MM.1S (cell line): ENCODE data around the gene ZNF687.

ENCODE experiments used
- DNase-seq: peaks from one replicate; pipeline ENCODE4 v3.0.0-alpha.2; 2015
- H2AFZ ChIP-seq: fragments of 300-600 bp; sonication (generic); 2 replicates; pipeline ENCODE4 v1.6.0; 2016; ENCODE audit warnings: antibody characterized with exemption, low read length
- H3F3A ChIP-seq: fragments of 300-600 bp; sonication (generic); 2 replicates; pipeline ENCODE4 v1.6.1; 2016; ENCODE audit warnings: mild to moderate bottlenecking, antibody characterized with exemption, low read length, moderate library complexity, mixed read lengths; ENCODE audit not compliant: insufficient read depth
- H3K27ac ChIP-seq: fragments of 300-600 bp; sonication (generic); 2 replicates; pipeline ENCODE4 v1.5.1; 2016; ENCODE audit warnings: mild to moderate bottlenecking, low read length
- H3K27me3 ChIP-seq: fragments of 300-600 bp; sonication (generic); replicated peaks from 2 replicates; pipeline ENCODE4 v1.6.0; 2016; ENCODE audit warnings: low read length; ENCODE audit not compliant: insufficient read depth
- H3K36me3 ChIP-seq: fragments of 300-600 bp; sonication (generic); replicated peaks from 2 replicates; pipeline ENCODE4 v1.6.1; 2016; ENCODE audit warnings: mild to moderate bottlenecking, low read length, mixed read lengths; ENCODE audit not compliant: insufficient read depth
- H3K4me1 ChIP-seq: fragments of 300-600 bp; sonication (generic); 2 replicates; pipeline ENCODE4 v1.6.1; 2016; ENCODE audit warnings: low read length, mixed read lengths
- H3K4me2 ChIP-seq: fragments of 300-600 bp; sonication (generic); 2 replicates; pipeline ENCODE4 v1.6.0; 2016; ENCODE audit warnings: low read depth, low read length
- H3K4me3 ChIP-seq: fragments of 300-600 bp; sonication (generic); 2 replicates; pipeline ENCODE4 v1.5.1; 2016; ENCODE audit warnings: low read length, mixed read lengths
- H3K79me2 ChIP-seq: fragments of 300-600 bp; sonication (generic); 2 replicates; pipeline ENCODE4 v1.6.1; 2016; ENCODE audit warnings: mixed run types, low read length, mixed read lengths
- H3K9ac ChIP-seq: fragments of 300-600 bp; sonication (generic); 2 replicates; pipeline ENCODE4 v1.6.1; 2016; ENCODE audit warnings: low read length, mixed read lengths
- H3K9me2 ChIP-seq: fragments of 300-600 bp; sonication (generic); replicated peaks from 2 replicates; pipeline ENCODE4 v1.6.1; 2016; ENCODE audit warnings: mild to moderate bottlenecking, low read length, mixed read lengths; ENCODE audit not compliant: insufficient read depth
- H3K9me3 ChIP-seq: fragments of 300-600 bp; sonication (generic); replicated peaks from 2 replicates; pipeline ENCODE4 v1.6.1; 2016; ENCODE audit warnings: mild to moderate bottlenecking, low read length, mixed read lengths; ENCODE audit not compliant: insufficient read depth
- H4K20me1 ChIP-seq: fragments of 300-600 bp; sonication (generic); 2 replicates; pipeline ENCODE4 v1.6.1; 2016; ENCODE audit warnings: mild to moderate bottlenecking, low read length, moderate library complexity, mixed read lengths; ENCODE audit not compliant: insufficient read depth
- EZH2 ChIP-seq: fragments of 300-600 bp; sonication (generic); optimal IDR thresholded peaks from 2 replicates; pipeline ENCODE3; 2017; ENCODE audit warnings: low read depth, mild to moderate bottlenecking, antibody characterized with exemption, low read length, mixed read lengths
- EZH2phosphoT487 ChIP-seq: fragments of 300-600 bp; sonication (generic); IDR thresholded peaks from 2 replicates; pipeline ENCODE4 v1.6.1; 2018; ENCODE audit warnings: antibody characterized with exemption, low read length
- TF ChIP-seq, protein P1 (sequence below): fragments of 300-600 bp; sonication (generic); IDR thresholded peaks from 2 replicates; pipeline ENCODE4 v1.5.1; 2016; ENCODE audit warnings: antibody characterized with exemption, low read length, mixed read lengths

ZNF687 gene

GRCh38 chr1:151312411-151312810, 30.3 kb downstream of the ZNF687 start:
- Histone ChIP-seq H3K9me3 (no peaks in the 10 kb centered on the region), H3K27ac (no peak overlapping the region), H4K20me1 (no peaks in the 10 kb centered on the region), H3K4me2 (no peak overlapping the region), H3K9me2 (no peaks in the 10 kb centered on the region), H3K4me1 (no peaks in the 10 kb centered on the region), H3F3A (no peaks in the 10 kb centered on the region), H3K36me3 (0 out of 2 replicates have a peak, but pooled peaks cover 3% of the 10 kb centered on the region), H3K9ac (no peak overlapping the region), H2AFZ (no peak overlapping the region), H3K79me2 (peaks cover 17% of the 10 kb centered on the region; the same call in 1 of the 2 replicates), H3K4me3 (no peak overlapping the region), H3K27me3 (no peaks in the 10 kb centered on the region)
- DNase-seq = no peak
- TF ChIP-seq, protein P1, sequence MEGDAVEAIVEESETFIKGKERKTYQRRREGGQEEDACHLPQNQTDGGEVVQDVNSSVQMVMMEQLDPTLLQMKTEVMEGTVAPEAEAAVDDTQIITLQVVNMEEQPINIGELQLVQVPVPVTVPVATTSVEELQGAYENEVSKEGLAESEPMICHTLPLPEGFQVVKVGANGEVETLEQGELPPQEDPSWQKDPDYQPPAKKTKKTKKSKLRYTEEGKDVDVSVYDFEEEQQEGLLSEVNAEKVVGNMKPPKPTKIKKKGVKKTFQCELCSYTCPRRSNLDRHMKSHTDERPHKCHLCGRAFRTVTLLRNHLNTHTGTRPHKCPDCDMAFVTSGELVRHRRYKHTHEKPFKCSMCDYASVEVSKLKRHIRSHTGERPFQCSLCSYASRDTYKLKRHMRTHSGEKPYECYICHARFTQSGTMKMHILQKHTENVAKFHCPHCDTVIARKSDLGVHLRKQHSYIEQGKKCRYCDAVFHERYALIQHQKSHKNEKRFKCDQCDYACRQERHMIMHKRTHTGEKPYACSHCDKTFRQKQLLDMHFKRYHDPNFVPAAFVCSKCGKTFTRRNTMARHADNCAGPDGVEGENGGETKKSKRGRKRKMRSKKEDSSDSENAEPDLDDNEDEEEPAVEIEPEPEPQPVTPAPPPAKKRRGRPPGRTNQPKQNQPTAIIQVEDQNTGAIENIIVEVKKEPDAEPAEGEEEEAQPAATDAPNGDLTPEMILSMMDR = no peak
- TF ChIP-seq EZH2 (no peak), EZH2phosphoT487 (no peak)

- H3K36me3 ChIP-seq = 0 out of 2 replicates have a peak, but pooled peaks cover 3% of the 10 kb centered on the region
- no peaks in the 10 kb centered on the region for H3F3A ChIP-seq
- H4K20me1 ChIP-seq = no peaks in the 10 kb centered on the region
- TF ChIP-seq EZH2 = no peak
- TF ChIP-seq EZH2phosphoT487 = no peak
- TF ChIP-seq, protein P1 = no peak
- H3K4me3 ChIP-seq = no peak overlapping the region
- no peak overlapping the region for H3K9ac ChIP-seq
- no peak overlapping the region for H3K27ac ChIP-seq
- no peaks in the 10 kb centered on the region for H3K27me3 ChIP-seq
- no peaks in the 10 kb centered on the region for H3K9me2 ChIP-seq
- H3K4me1 ChIP-seq = no peaks in the 10 kb centered on the region
- DNase-seq = no peak
- peaks cover 21% of the 10 kb centered on the region; the same call in 1 of the 2 replicates for H3K79me2 ChIP-seq
- no peak overlapping the region for H3K4me2 ChIP-seq
- H2AFZ ChIP-seq = no peak overlapping the region
- H3K9me3 ChIP-seq = no peaks in the 10 kb centered on the region
Observed at GRCh38 chr1:151312826-151313225, 30.7 kb downstream of the ZNF687 start.

- no peak overlapping the region for H3K4me2 ChIP-seq
- H3F3A ChIP-seq = no peaks in the 10 kb centered on the region
- H3K36me3 ChIP-seq = 0 out of 2 replicates have a peak, but pooled peaks cover 3% of the 10 kb centered on the region
- no peak for DNase-seq
- no peak for TF ChIP-seq EZH2
- TF ChIP-seq, protein P1 = no peak
- TF ChIP-seq EZH2phosphoT487 = no peak
- H3K4me3 ChIP-seq = no peak overlapping the region
- no peak overlapping the region for H3K9ac ChIP-seq
- H4K20me1 ChIP-seq = no peaks in the 10 kb centered on the region
- no peak overlapping the region for H2AFZ ChIP-seq
- H3K27me3 ChIP-seq = no peaks in the 10 kb centered on the region
- H3K79me2 ChIP-seq = peaks cover 21% of the 10 kb centered on the region; the same call in 1 of the 2 replicates
- no peaks in the 10 kb centered on the region for H3K9me2 ChIP-seq
- no peaks in the 10 kb centered on the region for H3K9me3 ChIP-seq
- no peak overlapping the region for H3K27ac ChIP-seq
- no peaks in the 10 kb centered on the region for H3K4me1 ChIP-seq
Observed at GRCh38 chr1:151313501-151313900, 31.4 kb downstream of the ZNF687 start.
